ENCODE measurements around the gene TACC3.

TACC3 gene

GRCh38 chr4:1711055-1711570, 10.2 kb upstream of the TACC3 start:
- no peak for TF ChIP-seq CTCF (IDR thresholded peaks at IDR 0.05)

- TF ChIP-seq CTCF (IDR thresholded peaks at IDR 0.05), result no peak
These were observed 9.6 kb upstream of the TACC3 start for GRCh38 chr4:1711571-1712215.

GRCh38 chr4:1712216-1713002, 8.9 kb upstream of the TACC3 start, which contains the start of gene SLBP:
Gene SLBP, minus strand, starts transcription at chr4:1712319. Its CDS starts 131 bp downstream, at chr4:1712188.
- TF ChIP-seq CTCF (IDR thresholded peaks at IDR 0.05), result no peak

- TF ChIP-seq CTCF (IDR thresholded peaks at IDR 0.05), result no peak
These were observed 8.1 kb upstream of the TACC3 start for GRCh38 chr4:1713003-1713851.

- TF ChIP-seq CTCF (IDR thresholded peaks at IDR 0.05), result no peak
These were observed 6.9 kb upstream of the TACC3 start for GRCh38 chr4:1714303-1715001.

GRCh38 chr4:1715002-1715758, 6.1 kb upstream of the TACC3 start:
- TF ChIP-seq CTCF (IDR thresholded peaks at IDR 0.05), result no peak
